ENCODE results near the gene KCNJ18. TPM values are rescaled to one million over a fixed set of nuclear protein-coding genes. Genes with fewer than 3 reads are reported as not detected.
"Not testable (repeated sequence)": the region's sequence is repeated elsewhere in the genome, so short reads cannot be mapped to it uniquely, and the experiment has no call there.

KCNJ18 gene
- total and polyA plus RNA-seq, 4 donors: not detected

GRCh38 chr17:21679256-21680146 lies 12.8 kb upstream of the KCNJ18 start:
- DNase-seq: peak in 1 of 3 donors; percentile 9

DNA sequence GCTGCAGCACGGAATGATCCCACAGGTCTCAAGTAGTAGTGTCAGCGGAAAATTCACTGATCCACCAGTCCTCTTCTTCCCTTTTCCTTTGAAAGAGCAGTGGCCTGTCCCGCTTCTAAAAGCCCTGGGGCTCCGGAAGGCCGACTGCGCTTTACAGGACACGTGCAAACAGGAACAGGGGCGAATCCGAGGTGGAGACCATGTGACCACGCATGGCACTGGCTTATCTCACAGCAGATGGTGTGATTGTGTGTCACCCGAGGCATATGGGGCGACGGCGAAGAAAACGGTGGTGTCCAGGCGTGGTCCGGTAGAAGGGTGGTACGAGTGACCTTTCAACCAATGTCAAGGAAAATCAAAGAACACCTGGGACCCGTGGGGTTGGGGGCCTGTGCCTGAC lies 12.0 kb upstream of the KCNJ18 start:
- Histone ChIP-seq H3K9me3 (ENCODE audit: control insufficient read depth in 4 of 4, insufficient read depth in 3 of 4, low read length in 3 of 4) (peaks cover 0 to 12% (median 2%) of the 10 kb centered on the region in 4 donors), H3K4me1 (ENCODE audit: control insufficient read depth in 5 of 5, insufficient read depth in 5 of 5, low read length in 5 of 5) (no peaks in the 10 kb centered on the region), H3K9ac (ENCODE audit: insufficient read depth in 1 of 2, low read length in 2 of 2) (no peak overlapping the region), H3K4me3 (no peak overlapping the region), H3K27me3 (ENCODE audit: control insufficient read depth in 3 of 3, insufficient read depth in 3 of 3, low read length in 2 of 3) (no peaks in the 10 kb centered on the region), H3K36me3 (ENCODE audit: control insufficient read depth in 4 of 4, insufficient read depth in 4 of 4, low read length in 4 of 4) (no peaks in the 10 kb centered on the region), H3K27ac (ENCODE audit: low read depth in 1 of 2, low read length in 1 of 2) (no peak overlapping the region)
- WGBS, 2 donors: 83 to 85% methylated on average over 19 of the region's 19 CpGs
- no peak for ATAC-seq (ENCODE audit: insufficient read depth, low FRiP score)
- no peak for TF ChIP-seq CTCF (IDR thresholded peaks at IDR 0.05; ENCODE audit: control extremely low read depth, extremely low read depth)
- peak in 1 of 3 donors; percentile 7 for DNase-seq

More at GRCh38 chr17:21679256-21680146, 12.8 kb upstream of the KCNJ18 start:
- Histone ChIP-seq H3K9me3 (ENCODE audit: control insufficient read depth in 4 of 4, insufficient read depth in 3 of 4, low read length in 3 of 4) (peaks cover 0 to 18% (median 3%) of the 10 kb centered on the region in 4 donors), H3K9ac (ENCODE audit: insufficient read depth in 1 of 2, low read length in 2 of 2) (no peak overlapping the region), H3K4me1 (ENCODE audit: control insufficient read depth in 5 of 5, insufficient read depth in 5 of 5, low read length in 5 of 5) (no peaks in the 10 kb centered on the region), H3K27ac (ENCODE audit: low read depth in 1 of 2, low read length in 1 of 2) (no peak overlapping the region), H3K27me3 (ENCODE audit: control insufficient read depth in 3 of 3, insufficient read depth in 3 of 3, low read length in 2 of 3) (no peaks in the 10 kb centered on the region), H3K4me3 (no peak overlapping the region), H3K36me3 (ENCODE audit: control insufficient read depth in 4 of 4, insufficient read depth in 4 of 4, low read length in 4 of 4) (no peaks in the 10 kb centered on the region)
- no peak for TF ChIP-seq CTCF (IDR thresholded peaks at IDR 0.05; ENCODE audit: control extremely low read depth, extremely low read depth)
- 72 to 83% methylated on average over 62 of the region's 62 CpGs for WGBS, 2 donors
- ATAC-seq (ENCODE audit: insufficient read depth, low FRiP score): no peak

- peak in 1 of 3 donors; percentile 9 for DNase-seq
- ATAC-seq (ENCODE audit: insufficient read depth, low FRiP score); H3K27me3 ChIP-seq (ENCODE audit: control insufficient read depth in 3 of 3, insufficient read depth in 3 of 3, low read length in 2 of 3); H3K27ac ChIP-seq (ENCODE audit: low read depth in 1 of 2, low read length in 1 of 2); H3K9ac ChIP-seq (ENCODE audit: insufficient read depth in 1 of 2, low read length in 2 of 2); H3K36me3 ChIP-seq (ENCODE audit: control insufficient read depth in 4 of 4, insufficient read depth in 4 of 4, low read length in 4 of 4); H3K4me3 ChIP-seq; H3K4me1 ChIP-seq (ENCODE audit: control insufficient read depth in 5 of 5, insufficient read depth in 5 of 5, low read length in 5 of 5): not testable (repeated sequence)
- WGBS, 2 donors: 62 to 73% methylated on average over 42 of the region's 42 CpGs
- peaks cover 0 to 11% (median 2%) of the 10 kb centered on the region in 4 donors for H3K9me3 ChIP-seq (ENCODE audit: control insufficient read depth in 4 of 4, insufficient read depth in 3 of 4, low read length in 3 of 4)
Measured at GRCh38 chr17:21680850-21681351, 11.4 kb upstream of the KCNJ18 start.

- not testable (repeated sequence) for H3K27ac ChIP-seq (ENCODE audit: low read depth in 1 of 2, low read length in 1 of 2); H3K4me1 ChIP-seq (ENCODE audit: control insufficient read depth in 5 of 5, insufficient read depth in 5 of 5, low read length in 5 of 5); H3K36me3 ChIP-seq (ENCODE audit: control insufficient read depth in 4 of 4, insufficient read depth in 4 of 4, low read length in 4 of 4); H3K9me3 ChIP-seq (ENCODE audit: control insufficient read depth in 4 of 4, insufficient read depth in 3 of 4, low read length in 3 of 4); DNase-seq; H3K27me3 ChIP-seq (ENCODE audit: control insufficient read depth in 3 of 3, insufficient read depth in 3 of 3, low read length in 2 of 3); ATAC-seq (ENCODE audit: insufficient read depth, low FRiP score); H3K9ac ChIP-seq (ENCODE audit: insufficient read depth in 1 of 2, low read length in 2 of 2); H3K4me3 ChIP-seq
- 85 to 86% methylated on average over 19 to 20 of the region's 20 CpGs for WGBS, 2 donors
Measured at GRCh38 chr17:21681576-21681975, 10.7 kb upstream of the KCNJ18 start.

DNA sequence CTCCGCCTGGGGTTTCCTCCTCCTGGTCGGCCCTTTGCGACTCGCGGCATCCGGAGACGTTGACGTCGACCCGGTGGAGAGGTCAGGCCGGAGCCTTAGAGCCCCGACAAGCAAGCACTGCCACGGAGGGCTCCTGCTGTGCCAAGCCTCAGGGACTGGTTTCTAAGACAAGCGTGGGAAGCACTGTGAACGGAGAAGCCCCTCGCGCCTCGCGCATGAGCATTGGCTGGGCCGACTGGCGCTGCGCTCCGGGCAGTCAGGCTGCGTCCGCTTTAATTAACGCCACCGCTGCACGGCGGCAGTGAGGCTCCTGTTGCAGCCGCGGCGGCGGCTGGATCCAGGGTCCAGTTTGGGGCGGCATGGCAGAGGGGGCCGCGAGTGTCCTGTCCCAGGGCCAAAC lies 10.2 kb upstream of the KCNJ18 start:
- not testable (repeated sequence) for H3K4me3 ChIP-seq; H3K27ac ChIP-seq (ENCODE audit: low read depth in 1 of 2, low read length in 1 of 2); H3K9ac ChIP-seq (ENCODE audit: insufficient read depth in 1 of 2, low read length in 2 of 2); H3K36me3 ChIP-seq (ENCODE audit: control insufficient read depth in 4 of 4, insufficient read depth in 4 of 4, low read length in 4 of 4); DNase-seq; ATAC-seq (ENCODE audit: insufficient read depth, low FRiP score); H3K27me3 ChIP-seq (ENCODE audit: control insufficient read depth in 3 of 3, insufficient read depth in 3 of 3, low read length in 2 of 3); H3K4me1 ChIP-seq (ENCODE audit: control insufficient read depth in 5 of 5, insufficient read depth in 5 of 5, low read length in 5 of 5); H3K9me3 ChIP-seq (ENCODE audit: control insufficient read depth in 4 of 4, insufficient read depth in 3 of 4, low read length in 3 of 4)
- 87 to 90% methylated on average over 30 to 35 of the region's 36 CpGs for WGBS, 2 donors

- H3K9ac ChIP-seq (ENCODE audit: insufficient read depth in 1 of 2, low read length in 2 of 2); H3K27me3 ChIP-seq (ENCODE audit: control insufficient read depth in 3 of 3, insufficient read depth in 3 of 3, low read length in 2 of 3); H3K27ac ChIP-seq (ENCODE audit: low read depth in 1 of 2, low read length in 1 of 2); H3K36me3 ChIP-seq (ENCODE audit: control insufficient read depth in 4 of 4, insufficient read depth in 4 of 4, low read length in 4 of 4); H3K4me1 ChIP-seq (ENCODE audit: control insufficient read depth in 5 of 5, insufficient read depth in 5 of 5, low read length in 5 of 5); H3K4me3 ChIP-seq; H3K9me3 ChIP-seq (ENCODE audit: control insufficient read depth in 4 of 4, insufficient read depth in 3 of 4, low read length in 3 of 4); ATAC-seq (ENCODE audit: insufficient read depth, low FRiP score): not testable (repeated sequence)
- WGBS, 2 donors: 80 to 82% methylated on average over 37 to 41 of the region's 46 CpGs
- peak in 1 of 3 donors; percentile 8 for DNase-seq
Measured at GRCh38 chr17:21683142-21683712, 9.1 kb upstream of the KCNJ18 start.

Data from lung (tissue), 12 donors.